HG03060 (cell line): ENCODE results near the gene GBF1.
"Not testable (repeated sequence)": the region's sequence is repeated elsewhere in the genome, so short reads cannot be mapped to it uniquely, and the experiment has no call there.

ENCODE experiments used
- ATAC-seq: cut with Tn5 transposase; IDR thresholded peaks from one replicate; pipeline ENCODE4 v1.9.1; 2021; ENCODE audit warnings: low read depth, moderate number of reproducible peaks; ENCODE audit not compliant: unreplicated experiment

Gene GBF1

GRCh38 chr10:102245082-102245931, at the start of gene GBF1:
GBF1 (plus strand) TSS chr10:102245532; CDS start chr10:102258939, 13,407 bp downstream.
- ATAC-seq = peak; percentile 93

GRCh38 chr10:102196893-102197292, 48.4 kb upstream of the GBF1 start:
- ATAC-seq = no peak

- no peak for ATAC-seq
These were observed 47.3 kb upstream of the GBF1 start for GRCh38 chr10:102198027-102198426.

GRCh38 chr10:102200751-102201640, 44.3 kb upstream of the GBF1 start:
- ATAC-seq = no peak

GRCh38 chr10:102202386-102202785, 42.9 kb upstream of the GBF1 start:
- ATAC-seq = no peak

GRCh38 chr10:102208311-102209035, 36.9 kb upstream of the GBF1 start:
- ATAC-seq = no peak

- no peak for ATAC-seq
These were observed 33.6 kb upstream of the GBF1 start for GRCh38 chr10:102211615-102212299.

GRCh38 chr10:102213599-102213998, 31.7 kb upstream of the GBF1 start:
- ATAC-seq = not testable (repeated sequence)

- ATAC-seq = no peak
These were observed 26.0 kb upstream of the GBF1 start for GRCh38 chr10:102219370-102219769.

- no peak for ATAC-seq
These were observed 24.7 kb upstream of the GBF1 start for GRCh38 chr10:102220612-102221011.

GRCh38 chr10:102222797-102223196, 22.5 kb upstream of the GBF1 start:
- ATAC-seq = no peak

- ATAC-seq = peak; percentile 76
These were observed 19.4 kb upstream of the GBF1 start, which contains the start of gene ELOVL3 for GRCh38 chr10:102225646-102226541. ELOVL3 (plus strand) TSS chr10:102226299; CDS start chr10:102226549, 250 bp downstream.

- no peak for ATAC-seq
These were observed 18.8 kb upstream of the GBF1 start for GRCh38 chr10:102226542-102226870.

GRCh38 chr10:102227050-102227449, 18.3 kb upstream of the GBF1 start:
- no peak for ATAC-seq

GRCh38 chr10:102229810-102230263, 15.5 kb upstream of the GBF1 start:
- ATAC-seq = no peak

GRCh38 chr10:102230264-102230860, 15.0 kb upstream of the GBF1 start:
- no peak for ATAC-seq

GRCh38 chr10:102230861-102231356, 14.4 kb upstream of the GBF1 start:
- ATAC-seq = no peak
